ENCODE results near the gene ZNF133.

ZNF133 gene

DNA sequence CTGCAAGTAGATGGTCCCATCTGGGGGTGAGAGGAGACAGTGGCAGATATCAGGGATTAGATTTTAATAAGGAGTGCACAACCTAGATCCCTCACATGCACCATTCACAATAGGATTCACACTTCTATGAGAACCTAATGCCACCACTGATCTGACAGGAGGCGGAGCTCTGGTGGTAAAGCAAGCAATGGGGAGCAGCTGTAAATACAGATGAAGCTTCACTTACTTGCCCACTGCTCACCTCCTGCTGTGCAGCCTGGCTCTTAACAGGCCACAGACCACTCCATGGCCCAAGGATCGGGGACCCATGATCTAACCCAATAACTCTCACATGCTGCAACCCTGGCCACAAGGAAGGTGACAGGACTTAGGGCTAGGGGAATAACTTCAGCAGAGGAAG lies 75.4 kb downstream of the ZNF133 start:
- TF ChIP-seq EGR1 (IDR thresholded peaks at IDR 0.05): no peak
- TF ChIP-seq NFIC (IDR thresholded peaks at IDR 0.05): no peak
- TF ChIP-seq, protein P1, sequence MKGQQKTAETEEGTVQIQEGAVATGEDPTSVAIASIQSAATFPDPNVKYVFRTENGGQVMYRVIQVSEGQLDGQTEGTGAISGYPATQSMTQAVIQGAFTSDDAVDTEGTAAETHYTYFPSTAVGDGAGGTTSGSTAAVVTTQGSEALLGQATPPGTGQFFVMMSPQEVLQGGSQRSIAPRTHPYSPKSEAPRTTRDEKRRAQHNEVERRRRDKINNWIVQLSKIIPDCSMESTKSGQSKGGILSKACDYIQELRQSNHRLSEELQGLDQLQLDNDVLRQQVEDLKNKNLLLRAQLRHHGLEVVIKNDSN (IDR thresholded peaks at IDR 0.05): no peak
- TF ChIP-seq, protein P2, sequence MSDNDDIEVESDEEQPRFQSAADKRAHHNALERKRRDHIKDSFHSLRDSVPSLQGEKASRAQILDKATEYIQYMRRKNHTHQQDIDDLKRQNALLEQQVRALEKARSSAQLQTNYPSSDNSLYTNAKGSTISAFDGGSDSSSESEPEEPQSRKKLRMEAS (IDR thresholded peaks at IDR 0.05): no peak
- no peak for TF ChIP-seq FOXM1 (IDR thresholded peaks at IDR 0.05; ENCODE audit: borderline replicate concordance, low read depth)
- TF ChIP-seq ZBTB7A (IDR thresholded peaks at IDR 0.05; ENCODE audit: low read depth): no peak
- no peak for TF ChIP-seq CREB1 (IDR thresholded peaks at IDR 0.05; ENCODE audit: low read depth)
- TF ChIP-seq CEBPB (IDR thresholded peaks at IDR 0.05): no peak
- no peak for TF ChIP-seq TCF12 (IDR thresholded peaks at IDR 0.05; ENCODE audit: low read depth)
- TF ChIP-seq YY1 (IDR thresholded peaks at IDR 0.05; ENCODE audit: low read depth): no peak
- TF ChIP-seq, protein P3, sequence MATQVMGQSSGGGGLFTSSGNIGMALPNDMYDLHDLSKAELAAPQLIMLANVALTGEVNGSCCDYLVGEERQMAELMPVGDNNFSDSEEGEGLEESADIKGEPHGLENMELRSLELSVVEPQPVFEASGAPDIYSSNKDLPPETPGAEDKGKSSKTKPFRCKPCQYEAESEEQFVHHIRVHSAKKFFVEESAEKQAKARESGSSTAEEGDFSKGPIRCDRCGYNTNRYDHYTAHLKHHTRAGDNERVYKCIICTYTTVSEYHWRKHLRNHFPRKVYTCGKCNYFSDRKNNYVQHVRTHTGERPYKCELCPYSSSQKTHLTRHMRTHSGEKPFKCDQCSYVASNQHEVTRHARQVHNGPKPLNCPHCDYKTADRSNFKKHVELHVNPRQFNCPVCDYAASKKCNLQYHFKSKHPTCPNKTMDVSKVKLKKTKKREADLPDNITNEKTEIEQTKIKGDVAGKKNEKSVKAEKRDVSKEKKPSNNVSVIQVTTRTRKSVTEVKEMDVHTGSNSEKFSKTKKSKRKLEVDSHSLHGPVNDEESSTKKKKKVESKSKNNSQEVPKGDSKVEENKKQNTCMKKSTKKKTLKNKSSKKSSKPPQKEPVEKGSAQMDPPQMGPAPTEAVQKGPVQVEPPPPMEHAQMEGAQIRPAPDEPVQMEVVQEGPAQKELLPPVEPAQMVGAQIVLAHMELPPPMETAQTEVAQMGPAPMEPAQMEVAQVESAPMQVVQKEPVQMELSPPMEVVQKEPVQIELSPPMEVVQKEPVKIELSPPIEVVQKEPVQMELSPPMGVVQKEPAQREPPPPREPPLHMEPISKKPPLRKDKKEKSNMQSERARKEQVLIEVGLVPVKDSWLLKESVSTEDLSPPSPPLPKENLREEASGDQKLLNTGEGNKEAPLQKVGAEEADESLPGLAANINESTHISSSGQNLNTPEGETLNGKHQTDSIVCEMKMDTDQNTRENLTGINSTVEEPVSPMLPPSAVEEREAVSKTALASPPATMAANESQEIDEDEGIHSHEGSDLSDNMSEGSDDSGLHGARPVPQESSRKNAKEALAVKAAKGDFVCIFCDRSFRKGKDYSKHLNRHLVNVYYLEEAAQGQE (IDR thresholded peaks at IDR 0.05; ENCODE audit: low read depth): no peak
- no peak for TF ChIP-seq RAD21 (IDR thresholded peaks at IDR 0.05; ENCODE audit: low read depth)

DNA sequence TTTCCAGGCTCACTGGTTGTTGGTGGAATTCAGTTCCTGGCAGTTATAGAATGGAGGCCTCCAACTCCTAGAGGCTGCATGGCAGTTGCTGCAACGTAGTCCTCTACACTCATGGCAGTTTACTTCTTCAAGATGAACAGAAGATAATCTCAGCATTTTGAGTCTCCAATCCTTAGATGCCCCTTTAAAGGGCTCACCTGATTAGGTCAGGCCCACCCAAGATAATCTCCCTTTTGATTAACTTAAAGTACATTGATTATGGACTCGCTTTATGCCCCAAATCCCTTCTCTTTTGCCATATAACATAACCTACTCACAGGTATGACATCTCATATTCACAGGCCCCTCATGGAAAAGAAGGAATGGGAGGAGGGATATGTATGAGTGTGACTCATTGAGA lies 76.4 kb downstream of the ZNF133 start:
- no peak for TF ChIP-seq EP300 (IDR thresholded peaks at IDR 0.05; ENCODE audit: borderline replicate concordance)
- TF ChIP-seq RAD21 (IDR thresholded peaks at IDR 0.05; ENCODE audit: low read depth): no peak
- no peak for TF ChIP-seq CEBPB (IDR thresholded peaks at IDR 0.05)
- TF ChIP-seq, protein P2 (IDR thresholded peaks at IDR 0.05): no peak
- TF ChIP-seq NFIC (IDR thresholded peaks at IDR 0.05): no peak
- no peak for TF ChIP-seq TAF1 (IDR thresholded peaks at IDR 0.05; ENCODE audit: low read depth)
- no peak for TF ChIP-seq TEAD4 (IDR thresholded peaks at IDR 0.05)
- TF ChIP-seq CREB1 (IDR thresholded peaks at IDR 0.05; ENCODE audit: low read depth): no peak
- TF ChIP-seq, protein P1 (IDR thresholded peaks at IDR 0.05): no peak
- no peak for TF ChIP-seq EGR1 (IDR thresholded peaks at IDR 0.05)
- no peak for TF ChIP-seq YY1 (IDR thresholded peaks at IDR 0.05; ENCODE audit: low read depth)
- TF ChIP-seq, protein P3 (IDR thresholded peaks at IDR 0.05; ENCODE audit: low read depth): no peak
- no peak for TF ChIP-seq ZBTB7A (IDR thresholded peaks at IDR 0.05; ENCODE audit: low read depth)
- no peak for TF ChIP-seq FOXM1 (IDR thresholded peaks at IDR 0.05; ENCODE audit: borderline replicate concordance, low read depth)
- TF ChIP-seq TCF12 (IDR thresholded peaks at IDR 0.05; ENCODE audit: low read depth): no peak
